Neural progenitor cell (in vitro differentiated cells): ENCODE results near the gene ANO4. TPM values are rescaled to one million over a fixed set of nuclear protein-coding genes. Genes with fewer than 3 reads are reported as not detected.

Experiments used
- DNase-seq: peaks from one replicate; pipeline ENCODE4 v3.0.0-alpha.2; 2016; ENCODE audit warnings: low spot score
- H2AFZ ChIP-seq: fragments of 200-600 bp; sonication (generic); replicated peaks from 2 replicates; pipeline ENCODE4 v1.6.1; 2016; ENCODE audit warnings: antibody characterized with exemption
- H3F3A ChIP-seq: fragments of 200-600 bp; sonication (generic); 2 replicates; pipeline ENCODE4 v1.6.1; 2016; ENCODE audit warnings: antibody characterized with exemption, low read depth
- H3K27ac ChIP-seq: fragments of 200-600 bp; sonication (generic); 2 replicates; pipeline ENCODE4 v1.5.1; 2016; ENCODE audit warnings: mild to moderate bottlenecking
- H3K27me3 ChIP-seq: fragments of 200-600 bp; sonication (generic); 2 replicates; pipeline ENCODE4 v1.6.1; 2016; ENCODE audit warnings: mild to moderate bottlenecking, moderate library complexity
- H3K36me3 ChIP-seq: fragments of 200-600 bp; sonication (generic); 2 replicates; pipeline ENCODE4 v1.5.1; 2016
- H3K4me1 ChIP-seq: fragments of 200-600 bp; sonication (generic); 2 replicates; pipeline ENCODE4 v1.6.1; 2016; ENCODE audit warnings: mixed run types
- H3K4me2 ChIP-seq: fragments of 200-600 bp; sonication (generic); 2 replicates; pipeline ENCODE4 v1.6.1; 2016
- H3K4me3 ChIP-seq: fragments of 200-600 bp; sonication (generic); 2 replicates; pipeline ENCODE4 v1.5.1; 2016
- H3K79me2 ChIP-seq: fragments of 200-600 bp; sonication (generic); 2 replicates; pipeline ENCODE4 v1.6.1; 2016; ENCODE audit warnings: low read depth
- H3K9ac ChIP-seq: fragments of 200-600 bp; sonication (generic); 2 replicates; pipeline ENCODE4 v1.6.1; 2016
- H3K9me3 ChIP-seq: fragments of 200-600 bp; sonication (generic); 2 replicates; pipeline ENCODE4 v1.5.1; 2016; ENCODE audit warnings: low read depth
- H4K20me1 ChIP-seq: fragments of 200-600 bp; sonication (generic); 2 replicates; pipeline ENCODE4 v1.6.1; 2016; ENCODE audit warnings: low read depth
- H3K27ac Mint-ChIP-seq: 3 replicates; pipeline ENCODE4 v1.8.0; 2021; ENCODE audit warnings: mixed read lengths
- H3K27me3 Mint-ChIP-seq: 2 replicates; pipeline ENCODE4 v1.8.0; 2022; ENCODE audit warnings: low read depth, mild to moderate bottlenecking, inconsistent platforms, moderate library complexity, mixed read lengths; ENCODE audit not compliant: insufficient read depth
- H3K36me3 Mint-ChIP-seq: 3 replicates; pipeline ENCODE4 v1.8.0; 2021; ENCODE audit warnings: mixed read lengths
- H3K4me1 Mint-ChIP-seq: 3 replicates; pipeline ENCODE4 v1.8.0; 2021; ENCODE audit warnings: mixed read lengths
- H3K4me3 Mint-ChIP-seq: 3 replicates; pipeline ENCODE4 v1.8.0; 2021; ENCODE audit warnings: mild to moderate bottlenecking, moderate library complexity, mixed read lengths
- H3K9me3 Mint-ChIP-seq: 3 replicates; pipeline ENCODE4 v1.8.0; 2020; ENCODE audit warnings: mixed read lengths
- EZH2 ChIP-seq: fragments of 200-600 bp; sonication (generic); IDR thresholded peaks from 2 replicates; pipeline ENCODE4 v1.6.1; 2017; ENCODE audit warnings: antibody characterized with exemption, mild to moderate bottlenecking, moderate library complexity
- EZH2phosphoT487 ChIP-seq: fragments of 200-600 bp; sonication (generic); IDR thresholded peaks from 2 replicates; pipeline ENCODE4 v1.6.1; 2017; ENCODE audit warnings: antibody characterized with exemption
- total RNA-seq: library from RNA; depleted of rRNA; stranded (reverse); fragments of >200 nt; gene quantifications from 2 replicates; pipeline ENCODE4 v1.2.3, GENCODE V29; 2015; ENCODE audit warnings: low replicate concordance
- TF ChIP-seq, protein P1 (sequence below): fragments of 200-600 bp; sonication (generic); IDR thresholded peaks from 2 replicates; pipeline ENCODE4 v1.5.1; 2017; ENCODE audit warnings: antibody characterized with exemption, mild to moderate bottlenecking

Gene ANO4
- total RNA-seq, 1 donor from 2014 or later: not detected

DNA sequence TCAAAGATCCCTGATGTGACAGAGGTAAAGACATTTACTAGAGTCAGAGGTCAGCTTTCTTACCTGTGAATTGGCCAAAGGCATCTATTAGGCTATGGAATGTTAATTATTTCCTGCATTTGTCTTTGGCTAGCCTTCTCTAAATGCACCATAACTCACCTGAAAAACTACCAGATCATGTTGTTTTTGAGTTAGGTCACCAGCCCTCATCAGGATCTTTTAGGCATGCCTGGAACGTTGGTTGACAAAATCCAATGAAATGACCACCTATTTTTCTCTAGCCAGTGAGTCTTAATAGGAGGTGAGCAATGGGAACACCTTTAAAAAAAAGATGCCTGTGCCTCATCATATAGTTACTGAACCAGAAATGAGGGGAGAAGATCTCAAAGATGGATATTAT lies 46.2 kb downstream of the ANO4 start:
- Mint-ChIP-seq H3K4me1 (peaks cover 13% of the 10 kb centered on the region), H3K36me3 (no peaks in the 10 kb centered on the region), H3K27ac (no peak overlapping the region), H3K9me3 (no peaks in the 10 kb centered on the region), H3K4me3 (no peak overlapping the region), H3K27me3 (peaks cover 5% of the 10 kb centered on the region)
- Histone ChIP-seq H3F3A (no peaks in the 10 kb centered on the region), H3K4me2 (no peak overlapping the region), H3K9ac (no peak overlapping the region), H4K20me1 (no peaks in the 10 kb centered on the region), H3K4me3 (no peak overlapping the region), H3K36me3 (no peaks in the 10 kb centered on the region), H2AFZ (no peak overlapping the region), H3K27ac (no peak overlapping the region), H3K4me1 (no peaks in the 10 kb centered on the region), H3K9me3 (no peaks in the 10 kb centered on the region), H3K79me2 (no peaks in the 10 kb centered on the region), H3K27me3 (no peaks in the 10 kb centered on the region)
- no peak for DNase-seq
- TF ChIP-seq, protein P1, sequence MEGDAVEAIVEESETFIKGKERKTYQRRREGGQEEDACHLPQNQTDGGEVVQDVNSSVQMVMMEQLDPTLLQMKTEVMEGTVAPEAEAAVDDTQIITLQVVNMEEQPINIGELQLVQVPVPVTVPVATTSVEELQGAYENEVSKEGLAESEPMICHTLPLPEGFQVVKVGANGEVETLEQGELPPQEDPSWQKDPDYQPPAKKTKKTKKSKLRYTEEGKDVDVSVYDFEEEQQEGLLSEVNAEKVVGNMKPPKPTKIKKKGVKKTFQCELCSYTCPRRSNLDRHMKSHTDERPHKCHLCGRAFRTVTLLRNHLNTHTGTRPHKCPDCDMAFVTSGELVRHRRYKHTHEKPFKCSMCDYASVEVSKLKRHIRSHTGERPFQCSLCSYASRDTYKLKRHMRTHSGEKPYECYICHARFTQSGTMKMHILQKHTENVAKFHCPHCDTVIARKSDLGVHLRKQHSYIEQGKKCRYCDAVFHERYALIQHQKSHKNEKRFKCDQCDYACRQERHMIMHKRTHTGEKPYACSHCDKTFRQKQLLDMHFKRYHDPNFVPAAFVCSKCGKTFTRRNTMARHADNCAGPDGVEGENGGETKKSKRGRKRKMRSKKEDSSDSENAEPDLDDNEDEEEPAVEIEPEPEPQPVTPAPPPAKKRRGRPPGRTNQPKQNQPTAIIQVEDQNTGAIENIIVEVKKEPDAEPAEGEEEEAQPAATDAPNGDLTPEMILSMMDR: no peak
- TF ChIP-seq EZH2phosphoT487 (no peak), EZH2 (no peak)

DNA sequence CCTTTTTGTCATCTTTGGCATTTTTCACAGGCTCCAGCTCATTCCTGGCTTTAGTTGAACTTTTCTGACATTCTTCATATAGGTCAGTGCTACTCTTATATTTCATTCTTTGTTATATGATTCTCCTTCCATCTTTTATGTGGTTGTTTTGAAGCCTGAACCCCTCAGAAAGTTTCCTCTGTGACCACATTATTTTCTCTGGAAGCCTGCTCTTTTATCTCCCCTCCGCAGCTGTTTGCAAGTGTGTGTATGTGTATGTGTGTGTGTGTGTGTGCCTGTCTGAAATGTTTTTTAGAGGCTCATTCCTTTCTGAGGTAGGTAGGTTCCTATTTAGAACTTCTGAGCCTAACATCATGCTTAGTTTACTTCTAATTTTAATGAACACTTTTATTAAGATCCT lies 47.6 kb downstream of the ANO4 start:
- Mint-ChIP-seq H3K9me3 (no peaks in the 10 kb centered on the region), H3K36me3 (no peaks in the 10 kb centered on the region), H3K4me3 (no peak overlapping the region), H3K27ac (no peak overlapping the region), H3K4me1 (peaks cover 13% of the 10 kb centered on the region), H3K27me3 (peaks cover 5% of the 10 kb centered on the region)
- Histone ChIP-seq H3K9ac (no peak overlapping the region), H2AFZ (no peak overlapping the region), H4K20me1 (no peaks in the 10 kb centered on the region), H3K4me1 (no peaks in the 10 kb centered on the region), H3K79me2 (no peaks in the 10 kb centered on the region), H3K27ac (no peak overlapping the region), H3K36me3 (no peaks in the 10 kb centered on the region), H3F3A (no peaks in the 10 kb centered on the region), H3K27me3 (no peaks in the 10 kb centered on the region), H3K4me2 (no peak overlapping the region), H3K9me3 (no peaks in the 10 kb centered on the region), H3K4me3 (no peak overlapping the region)
- no peak for DNase-seq
- TF ChIP-seq EZH2phosphoT487 (no peak), EZH2 (no peak)
- TF ChIP-seq, protein P1: no peak

DNA sequence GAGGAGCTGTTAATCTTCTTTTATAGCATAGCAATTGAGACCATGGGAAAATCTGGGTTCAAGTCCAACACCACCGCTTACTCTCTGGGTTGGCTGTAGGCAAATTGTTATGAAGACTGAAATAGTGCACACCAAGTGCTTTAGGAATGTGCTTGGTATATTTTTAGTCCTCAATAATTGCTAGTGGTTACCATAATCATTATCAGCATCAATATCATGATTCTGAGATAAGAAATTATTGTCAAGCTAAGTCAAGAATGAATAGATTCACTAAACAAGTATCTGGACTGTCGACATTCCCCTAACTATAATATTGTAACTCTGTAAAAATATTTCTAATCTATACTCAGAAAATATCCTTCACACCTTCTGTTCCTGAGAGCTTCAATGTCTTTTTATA lies 48.5 kb downstream of the ANO4 start:
- H3K4me1 Mint-ChIP-seq: peaks cover 13% of the 10 kb centered on the region
- TF ChIP-seq EZH2: no peak
- TF ChIP-seq EZH2phosphoT487: no peak
- TF ChIP-seq, protein P1: no peak
- H3K36me3 ChIP-seq: no peaks in the 10 kb centered on the region
- H3K27ac ChIP-seq: no peak overlapping the region
- H3K36me3 Mint-ChIP-seq: no peaks in the 10 kb centered on the region
- peaks cover 5% of the 10 kb centered on the region for H3K27me3 Mint-ChIP-seq
- H3K4me1 ChIP-seq: no peaks in the 10 kb centered on the region
- no peak overlapping the region for H3K9ac ChIP-seq
- no peaks in the 10 kb centered on the region for H3K79me2 ChIP-seq
- H3K9me3 Mint-ChIP-seq: no peaks in the 10 kb centered on the region
- no peak overlapping the region for H3K4me2 ChIP-seq
- H2AFZ ChIP-seq: no peak overlapping the region
- no peaks in the 10 kb centered on the region for H3K27me3 ChIP-seq
- no peak overlapping the region for H3K4me3 Mint-ChIP-seq
- no peaks in the 10 kb centered on the region for H3F3A ChIP-seq
- no peak for DNase-seq
- no peaks in the 10 kb centered on the region for H3K9me3 ChIP-seq
- no peak overlapping the region for H3K27ac Mint-ChIP-seq
- no peak overlapping the region for H3K4me3 ChIP-seq
- no peaks in the 10 kb centered on the region for H4K20me1 ChIP-seq

DNA sequence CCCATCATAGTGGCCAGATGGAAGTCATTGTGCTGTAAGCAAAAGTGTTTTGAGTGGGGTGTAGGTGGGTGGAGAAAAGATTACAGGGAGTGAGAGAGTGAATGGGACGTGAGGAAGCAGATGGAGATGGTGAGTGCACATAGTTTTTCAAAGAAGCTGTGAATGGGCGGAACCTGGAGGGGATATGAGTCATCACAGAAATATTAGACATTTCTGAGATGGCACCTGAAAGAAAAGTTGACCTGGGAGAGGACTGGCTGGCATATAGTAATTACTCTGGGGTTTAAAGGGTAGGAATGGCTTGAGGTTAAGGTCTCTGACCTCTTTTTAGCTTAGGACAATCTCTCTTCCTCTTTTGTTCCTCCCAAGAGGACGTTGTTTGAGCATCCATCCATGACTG lies 50.5 kb downstream of the ANO4 start:
- H3K36me3 Mint-ChIP-seq: no peaks in the 10 kb centered on the region
- no peaks in the 10 kb centered on the region for H4K20me1 ChIP-seq
- no peaks in the 10 kb centered on the region for H3K79me2 ChIP-seq
- H3K36me3 ChIP-seq: no peaks in the 10 kb centered on the region
- peak overlapping the region; percentile 21 for H3K4me3 Mint-ChIP-seq
- H3K4me3 ChIP-seq: no peak overlapping the region
- H2AFZ ChIP-seq: no peak overlapping the region
- H3K9me3 ChIP-seq: no peaks in the 10 kb centered on the region
- H3K9me3 Mint-ChIP-seq: no peaks in the 10 kb centered on the region
- no peak overlapping the region for H3K9ac ChIP-seq
- H3K27me3 Mint-ChIP-seq: peaks cover 4% of the 10 kb centered on the region
- DNase-seq: no peak
- no peaks in the 10 kb centered on the region for H3F3A ChIP-seq
- H3K4me1 Mint-ChIP-seq: peaks cover 13% of the 10 kb centered on the region
- H3K27ac ChIP-seq: no peak overlapping the region
- H3K4me2 ChIP-seq: no peak overlapping the region
- TF ChIP-seq EZH2phosphoT487 (no peak), EZH2 (no peak)
- TF ChIP-seq, protein P1: no peak
- H3K4me1 ChIP-seq: no peaks in the 10 kb centered on the region
- no peak overlapping the region for H3K27ac Mint-ChIP-seq
- no peaks in the 10 kb centered on the region for H3K27me3 ChIP-seq
